ENCODE measurements around the gene ZNF19. TPM values are rescaled to one million over a fixed set of nuclear protein-coding genes. Genes with fewer than 3 reads are reported as not detected.

Gene ZNF19
- total RNA-seq (2022; extraction: Qiagen RNA extraction; ENCODE audit: low read depth), result 1.4 to 2.3 TPM (median 1.7 TPM) in 5 replicates

GRCh38 chr16:71489122-71489521 lies at the start of gene ZNF19:
TSS of gene ZNF19 (minus strand) at chr16:71489324. CDS start at chr16:71482114, 7,210 bp downstream.

DNA sequence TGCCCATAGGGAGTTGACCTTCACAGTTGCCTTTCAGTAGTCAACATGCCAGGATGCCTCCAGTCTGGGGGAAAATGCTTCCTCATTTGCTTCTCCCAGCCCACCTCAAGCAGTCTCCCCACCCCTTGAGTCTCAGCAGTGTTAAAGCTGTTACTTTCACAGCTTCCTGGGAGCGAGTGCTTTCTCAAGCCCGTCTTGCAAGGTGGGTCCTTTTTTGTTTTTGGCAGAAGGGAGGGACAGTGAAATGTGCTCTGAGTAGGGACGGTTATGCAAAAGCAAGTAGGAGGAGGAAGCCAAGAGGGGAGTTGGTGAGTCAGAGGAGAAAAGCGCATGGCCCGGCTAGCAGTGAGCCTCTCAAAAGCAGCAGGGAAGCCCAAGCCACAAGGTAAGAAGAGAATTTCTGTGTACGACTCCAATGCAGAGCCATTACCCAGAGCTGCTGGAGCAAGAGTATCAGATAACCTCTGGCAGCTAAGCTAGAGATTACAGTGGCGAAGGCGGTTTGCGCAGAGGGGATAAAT lies 37.0 kb upstream of the ZNF19 start, which contains the start of gene CHST4:
CHST4 (plus strand) TSS at position 316 of the 521 bp plus-strand sequence. CDS start 10,252 bp downstream, outside the sequence.

DNA sequence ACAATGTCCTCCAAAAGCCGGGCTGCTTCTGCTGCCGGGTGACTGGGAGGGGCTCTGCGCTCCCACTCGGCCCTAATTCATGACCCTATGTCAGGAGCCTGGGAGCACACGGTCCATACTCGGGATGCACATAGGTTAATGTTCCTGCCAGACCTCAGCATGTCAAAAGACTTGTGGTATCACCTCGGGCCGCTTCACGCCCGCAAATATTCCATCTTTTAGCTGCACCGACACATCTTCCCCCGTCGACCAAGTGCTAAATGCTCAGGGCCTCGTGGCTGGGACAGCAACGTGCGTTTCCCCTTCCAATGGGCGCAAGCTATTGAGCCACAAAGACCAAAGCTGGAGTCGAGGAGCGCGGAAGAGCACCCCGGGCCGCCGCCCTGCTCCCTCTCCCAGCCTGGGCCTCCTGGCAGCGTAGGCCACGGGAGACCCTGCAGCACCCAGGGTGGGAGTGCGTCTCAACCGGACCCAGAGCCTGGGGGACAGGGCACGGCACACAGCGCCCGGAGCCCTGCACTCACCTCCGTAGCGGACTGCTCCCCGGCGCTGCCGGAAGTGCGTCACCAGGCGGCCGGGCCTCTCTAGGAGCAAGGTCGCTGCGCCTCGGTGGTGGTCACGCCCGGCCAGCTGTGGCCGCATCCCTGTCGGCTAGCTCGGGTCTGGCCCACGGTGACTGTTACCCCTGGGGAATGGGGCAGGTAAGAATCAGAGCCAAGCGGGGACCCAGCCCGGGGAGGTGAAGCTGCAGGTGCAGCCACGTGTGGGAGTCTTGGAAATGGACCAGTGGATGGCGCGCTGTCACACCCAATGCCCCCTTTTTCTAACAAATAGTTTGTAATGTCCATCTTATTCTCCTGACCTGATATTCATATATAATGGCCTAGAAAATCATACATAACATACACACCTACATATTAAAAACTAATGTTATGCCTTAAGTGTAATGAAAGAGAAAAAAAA lies 27.2 kb downstream of the ZNF19 start, which contains the start of gene ZNF23:
ZNF23 (minus strand) TSS at position 562 of the 963 bp plus-strand sequence. CDS start 5,451 bp downstream, outside the sequence.

DNA sequence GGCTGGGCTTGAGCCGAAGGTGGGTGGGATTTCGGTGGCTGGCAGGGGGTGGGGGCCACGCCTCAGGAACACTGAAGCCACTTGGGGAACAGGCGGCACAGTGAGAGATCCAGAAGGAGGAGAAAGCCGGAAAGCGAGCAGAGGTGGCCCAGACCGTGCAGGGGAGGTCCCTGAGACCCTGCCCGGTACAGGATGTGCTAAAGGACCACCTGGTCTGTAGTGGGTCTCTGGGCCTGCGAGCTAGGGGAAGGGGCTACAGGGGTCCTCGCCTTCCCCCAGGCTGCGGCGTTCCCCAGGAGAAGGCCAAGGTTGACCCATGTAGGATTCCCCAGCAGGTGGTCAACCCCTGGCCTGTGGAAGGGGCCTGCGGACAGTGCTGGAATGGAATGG lies 47.1 kb downstream of the ZNF19 start, which contains the start of gene TLE7:
TLE7 (minus strand) TSS at position 4 of the 390 bp plus-strand sequence. CDS start 8,730 bp downstream, outside the sequence.

Other genes with a start within 250 kb of the ZNF19 start
- gene CMTR2, start 199.9 kb downstream of the ZNF19 start, total RNA-seq (2022; extraction: Qiagen RNA extraction; ENCODE audit: low read depth), result 9.7 to 15.0 TPM (median 13.3 TPM) in 5 replicates
- 4.7 to 7.7 TPM (median 5.8 TPM) in 5 replicates for gene CALB2, start 130.6 kb downstream of the ZNF19 start, total RNA-seq (2022; extraction: Qiagen RNA extraction; ENCODE audit: low read depth)
- not detected in 5 replicates for gene TLE7, start 47.3 kb downstream of the ZNF19 start, total RNA-seq (2022; extraction: Qiagen RNA extraction; ENCODE audit: low read depth)
- gene ZNF23, start 27.1 kb downstream of the ZNF19 start, total RNA-seq (2022; extraction: Qiagen RNA extraction; ENCODE audit: low read depth), result 5.3 to 7.4 TPM (median 6.3 TPM) in 5 replicates
- gene CHST4, start 37.1 kb upstream of the ZNF19 start, total RNA-seq (2022; extraction: Qiagen RNA extraction; ENCODE audit: low read depth), result 0.08 TPM in 1 of 5 replicates, not detected in the others
- gene TAT, start 87.8 kb upstream of the ZNF19 start, total RNA-seq (2022; extraction: Qiagen RNA extraction; ENCODE audit: low read depth), result 0.02 to 0.10 TPM (median 0.02 TPM) in 3 of 5 replicates, not detected in the others
- gene MARVELD3, start 136.9 kb upstream of the ZNF19 start, total RNA-seq (2022; extraction: Qiagen RNA extraction; ENCODE audit: low read depth), result 0.29 to 0.54 TPM (median 0.45 TPM) in 5 replicates
- 8.5 to 10.8 TPM (median 10.6 TPM) in 5 replicates for gene PHLPP2, start 235.4 kb upstream of the ZNF19 start, total RNA-seq (2022; extraction: Qiagen RNA extraction; ENCODE audit: low read depth)